IMR-90 (cell line): Measurements from ENCODE around the gene OTOR. TPM values are rescaled to one million over a fixed set of nuclear protein-coding genes. Genes with fewer than 3 reads are reported as not detected.

ENCODE experiments used
- ATAC-seq: fragments of 200-7000 bp; cut with Tn5 transposase; 2 replicates; pipeline ENCODE4 v1.9.1; 2020; ENCODE audit warnings: low read depth, mild to moderate bottlenecking, moderate library complexity
- BruUV-seq: library from RNA; stranded (reverse); fragments of 400-500 nt; replicated peaks from 2 replicates; lab custom pipeline; 2021; lab: Mats Ljungman, UMichigan
- CTCF ChIA-PET: fragments of 300-600 bp; formaldehyde crosslinking; extraction: SDS; loops from one replicate; lab custom pipeline; 2021; ENCODE audit warnings: antibody characterized with exemption; lab: Yijun Ruan, JAX
- POLR2A ChIA-PET: fragments of 300-600 bp; sonication (Branson Sonifier 250); formaldehyde crosslinking; loops from one replicate; lab custom pipeline; 2022; ENCODE audit warnings: antibody characterized with exemption; ENCODE audit not compliant: unreplicated experiment; lab: Charles Lee
- DNase-seq: peaks from one replicate; pipeline ENCODE4 v3.0.0; 2013
- H2AFZ ChIP-seq: replicated peaks from 2 replicates; pipeline ENCODE3; 2013; ENCODE audit warnings: low read length, mild to moderate bottlenecking; ENCODE audit not compliant: poor library complexity
- H2AK5ac ChIP-seq: 2 replicates; pipeline ENCODE4 v1.6.1; 2013; ENCODE audit warnings: low read depth, low read length, inconsistent platforms
- H2AK9ac ChIP-seq: replicated peaks from 2 replicates; pipeline ENCODE3; 2013; ENCODE audit warnings: mild to moderate bottlenecking, low read depth, low read length, moderate library complexity; ENCODE audit not compliant: poor library complexity
- H2BK120ac ChIP-seq: 2 replicates; pipeline ENCODE4 v1.6.1; 2013; ENCODE audit warnings: low read depth, low read length, inconsistent platforms
- H2BK15ac ChIP-seq: 3 replicates; pipeline ENCODE4 v1.6.1; 2013; ENCODE audit warnings: low read depth, low read length, inconsistent platforms
- H2BK20ac ChIP-seq: 2 replicates; pipeline ENCODE4 v1.6.1; 2013; ENCODE audit warnings: low read depth, mild to moderate bottlenecking, inconsistent platforms, low read length, moderate library complexity
- H2BK5ac ChIP-seq: 2 replicates; pipeline ENCODE4 v1.6.1; 2013; ENCODE audit warnings: mild to moderate bottlenecking, low read depth, low read length, inconsistent platforms; ENCODE audit not compliant: poor library complexity, severe bottlenecking
- H3K14ac ChIP-seq: replicated peaks from 2 replicates; pipeline ENCODE4 v1.6.1; 2013; ENCODE audit warnings: low read depth, low read length, inconsistent platforms
- H3K18ac ChIP-seq: 2 replicates; pipeline ENCODE4 v1.6.1; 2013; ENCODE audit warnings: low read depth, low read length, control low read depth
- H3K23ac ChIP-seq: 2 replicates; pipeline ENCODE4 v1.6.1; 2013; ENCODE audit warnings: low read depth, low read length, inconsistent platforms
- H3K27ac ChIP-seq: 2 replicates; pipeline ENCODE4 v1.5.1; 2013; ENCODE audit warnings: mild to moderate bottlenecking, control low read depth, low read length; ENCODE audit not compliant: insufficient read depth
- H3K27me3 ChIP-seq: 2 replicates; pipeline ENCODE4 v1.6.1; 2013; ENCODE audit warnings: low read length; ENCODE audit not compliant: control insufficient read depth, insufficient read depth
- H3K36me3 ChIP-seq: 2 replicates; pipeline ENCODE4 v1.6.1; 2013; ENCODE audit warnings: low read length, mixed read lengths; ENCODE audit not compliant: control insufficient read depth, insufficient read depth
- H3K4ac ChIP-seq: 2 replicates; pipeline ENCODE4 v1.6.1; 2013; ENCODE audit warnings: low read depth, low read length, inconsistent platforms
- H3K4me1 ChIP-seq: 2 replicates; pipeline ENCODE4 v1.6.1; 2013; ENCODE audit warnings: low read length, mixed read lengths; ENCODE audit not compliant: control insufficient read depth, insufficient read depth
- H3K4me2 ChIP-seq: 2 replicates; pipeline ENCODE4 v1.6.1; 2013; ENCODE audit warnings: low read depth, mild to moderate bottlenecking, control low read depth, low read length, moderate library complexity
- H3K4me3 ChIP-seq: 2 replicates; pipeline ENCODE4 v1.5.1; 2013; ENCODE audit warnings: low read depth, mild to moderate bottlenecking, control low read depth, low read length, moderate library complexity; ENCODE audit not compliant: insufficient read depth
- H3K56ac ChIP-seq: 2 replicates; pipeline ENCODE4 v1.6.1; 2013; ENCODE audit warnings: low read length, inconsistent platforms; ENCODE audit not compliant: insufficient read depth; ENCODE audit errors: extremely low read depth
- H3K79me1 ChIP-seq, 2 experiments: 2 replicates each; pipeline ENCODE4 v1.6.1; 2013; ENCODE audit warnings: low read length in 2 of 2, inconsistent platforms in 1 of 2, low read depth in 1 of 2
- H3K9ac ChIP-seq: 2 replicates; pipeline ENCODE4 v1.6.1; 2013; ENCODE audit warnings: low read depth, low read length, control low read depth
- H3K9me1 ChIP-seq: 2 replicates; pipeline ENCODE4 v1.6.1; 2013; ENCODE audit warnings: low read length, inconsistent platforms; ENCODE audit not compliant: insufficient read depth
- H3K9me3 ChIP-seq: 2 replicates; pipeline ENCODE4 v1.6.1; 2013; ENCODE audit warnings: low read length; ENCODE audit not compliant: control insufficient read depth, insufficient read depth
- H4K20me1 ChIP-seq: 2 replicates; pipeline ENCODE4 v1.6.1; 2013; ENCODE audit warnings: low read length, inconsistent platforms; ENCODE audit not compliant: insufficient read depth
- H4K5ac ChIP-seq: 2 replicates; pipeline ENCODE4 v1.6.1; 2013; ENCODE audit warnings: mild to moderate bottlenecking, low read depth, low read length, control low read depth
- H4K8ac ChIP-seq, 2 experiments: 2 replicates each; pipeline ENCODE4 v1.6.1; 2013; ENCODE audit warnings: low read depth in 2 of 2, low read length in 2 of 2, control low read depth in 1 of 2, inconsistent platforms in 1 of 2
- H4K91ac ChIP-seq: 2 replicates; pipeline ENCODE4 v1.6.1; 2013; ENCODE audit warnings: low read depth, low read length, inconsistent platforms; ENCODE audit not compliant: insufficient read depth
- CEBPB ChIP-seq: IDR thresholded peaks from 2 replicates; pipeline ENCODE4 v1.6.1; 2012; ENCODE audit warnings: low read depth, low read length, improper control_type of control experiment
- SMC3 ChIP-seq: fragments of 150-350 bp; IDR thresholded peaks from 2 replicates; pipeline ENCODE4 v1.6.1; 2016; ENCODE audit warnings: low read depth, mild to moderate bottlenecking, antibody characterized with exemption, low read length, moderate library complexity
- dilution Hi-C: fragments of 300-500 bp; cut with HindIII; formaldehyde crosslinking; loops from one replicate; pipeline ENCODE4 v1.14.3; 2018; ENCODE audit warnings: low sequenced_read_pairs; ENCODE audit not compliant: unreplicated experiment
- in situ Hi-C: fragments of 300-500 bp; cut with MboI; formaldehyde crosslinking; loops from 3 replicates; pipeline ENCODE4 v1.14.3; 2019; ENCODE audit warnings: low sequenced_read_pairs, inconsistent platforms, mixed read lengths
- intact Hi-C: fragments of 100-400 bp; cut with micrococcal nuclease; formaldehyde crosslinking; loops from 2 replicates; pipeline ENCODE4 v1.10.0; 2022
- polyA plus RNA-seq, 3 experiments: library from polyadenylated mRNA; depleted of rRNA; stranded (reverse); fragments of >200 nt; gene quantifications; 2 replicates each; pipeline ENCODE4 v1.2.3, GENCODE V29; 2012; ENCODE audit warnings: low replicate concordance in 1 of 3
- total RNA-seq: library from RNA; depleted of rRNA; stranded (reverse); fragments of >200 nt; gene quantifications from 2 replicates; pipeline ENCODE4 v1.2.3, GENCODE V29; 2012

Gene OTOR
- total and polyA plus RNA-seq, 2 of the 4 experiments (the other 2 are of a cell fraction): not detected

GRCh38 chr20:16752901-16753300 is 4.7 kb downstream of the OTOR start:
- no peak overlapping the region for H3K27ac ChIP-seq
- H3K79me1 ChIP-seq: no peaks in the 10 kb centered on the region
- no peaks in the 10 kb centered on the region for H3K9me1 ChIP-seq
- H2AFZ ChIP-seq: no peak overlapping the region
- H3K18ac ChIP-seq: no peak overlapping the region
- H3K27me3 ChIP-seq: peaks cover 5% of the 10 kb centered on the region
- H3K14ac ChIP-seq: no peak overlapping the region
- no peak overlapping the region for H2BK120ac ChIP-seq
- no peak overlapping the region for H2AK9ac ChIP-seq
- no peak overlapping the region for H2BK15ac ChIP-seq
- H4K20me1 ChIP-seq: no peaks in the 10 kb centered on the region
- H4K8ac ChIP-seq: no peak overlapping the region
- intact Hi-C loops: no loop called here
- no peaks in the 10 kb centered on the region for H3K36me3 ChIP-seq
- H3K4ac ChIP-seq: no peak overlapping the region
- peaks cover 4% of the 10 kb centered on the region; the same call in 1 of the 2 replicates for H3K4me1 ChIP-seq
- ChIA-PET CTCF (no interaction called here), POLR2A (no interaction called here)
- no peak overlapping the region for H2BK20ac ChIP-seq
- no peak overlapping the region for H2AK5ac ChIP-seq
- DNase-seq (peak; percentile 3), ATAC-seq (peak; percentile 40; the same call in 1 of the 2 replicates)
- no peak overlapping the region for H3K56ac ChIP-seq
- no peak overlapping the region for H3K4me3 ChIP-seq
- no peak overlapping the region for H3K4me2 ChIP-seq
- H4K91ac ChIP-seq: no peak overlapping the region
- BruUV-seq: no TSS peak
- no peak overlapping the region for H3K23ac ChIP-seq
- no peak for TF ChIP-seq SMC3
- peak; percentile 64 for TF ChIP-seq CEBPB
- no peak overlapping the region for H3K9ac ChIP-seq
- H2BK5ac ChIP-seq: no peak overlapping the region
- H3K9me3 ChIP-seq: no peaks in the 10 kb centered on the region
- dilution Hi-C loops: no loop called here
- in situ Hi-C loops: no loop called here
- no peak overlapping the region for H4K5ac ChIP-seq
